Activated naive CD8-positive, alpha-beta T cell (primary cell): Measurements from ENCODE around the gene SENP8.
"Not testable (repeated sequence)": the region's sequence is repeated elsewhere in the genome, so short reads cannot be mapped to it uniquely, and the experiment has no call there.

Experiments used
- H3K27ac Mint-ChIP-seq: one replicate; pipeline ENCODE4 v1.8.0; 2021; ENCODE audit warnings: mixed read lengths
- H3K27me3 Mint-ChIP-seq: one replicate; pipeline ENCODE4 v1.8.0; 2021; ENCODE audit warnings: mixed read lengths
- H3K36me3 Mint-ChIP-seq: one replicate; pipeline ENCODE4 v1.8.0; 2021; ENCODE audit warnings: mixed read lengths
- H3K4me1 Mint-ChIP-seq: one replicate; pipeline ENCODE4 v1.8.0; 2021; ENCODE audit warnings: low read depth, mixed read lengths
- H3K4me3 Mint-ChIP-seq: one replicate; pipeline ENCODE4 v1.8.0; 2021; ENCODE audit warnings: mild to moderate bottlenecking, mixed read lengths
- H3K9me3 Mint-ChIP-seq: one replicate; pipeline ENCODE4 v1.8.0; 2021; ENCODE audit warnings: low read depth, mixed read lengths

SENP8 gene

DNA sequence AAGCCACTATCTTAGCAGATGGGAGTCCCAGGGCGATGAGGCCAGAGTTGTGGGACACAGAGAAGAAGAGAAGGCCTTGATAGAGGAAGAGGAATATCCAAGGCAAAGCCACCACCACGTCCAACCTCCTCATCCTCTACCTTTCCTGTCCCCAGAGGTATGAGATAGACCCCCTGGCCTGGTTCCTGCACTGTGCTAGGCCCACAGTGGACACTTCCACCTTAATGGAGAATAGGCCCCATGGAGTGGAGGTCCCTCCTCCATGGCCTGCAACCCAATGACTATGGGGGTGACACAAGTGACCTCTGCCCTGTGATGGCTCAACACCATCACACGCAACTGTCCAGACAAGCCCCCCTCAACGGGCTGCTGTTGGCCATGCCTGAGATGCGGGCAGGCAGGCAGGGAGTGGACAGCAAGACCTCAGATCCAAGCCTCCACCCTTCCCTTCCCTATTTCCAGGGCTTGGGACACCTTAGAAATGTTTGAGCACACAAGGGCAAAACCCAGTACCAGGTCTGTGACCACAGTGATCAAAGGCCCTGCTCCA is 42.6 kb downstream of the SENP8 start:
- no peaks in the 10 kb centered on the region for H3K9me3 Mint-ChIP-seq
- H3K4me1 Mint-ChIP-seq, result peaks cover 2% of the 10 kb centered on the region
- H3K36me3 Mint-ChIP-seq, result no peaks in the 10 kb centered on the region
- H3K27ac Mint-ChIP-seq, result no peak overlapping the region
- H3K27me3 Mint-ChIP-seq, result no peaks in the 10 kb centered on the region
- H3K4me3 Mint-ChIP-seq, result no peak overlapping the region

DNA sequence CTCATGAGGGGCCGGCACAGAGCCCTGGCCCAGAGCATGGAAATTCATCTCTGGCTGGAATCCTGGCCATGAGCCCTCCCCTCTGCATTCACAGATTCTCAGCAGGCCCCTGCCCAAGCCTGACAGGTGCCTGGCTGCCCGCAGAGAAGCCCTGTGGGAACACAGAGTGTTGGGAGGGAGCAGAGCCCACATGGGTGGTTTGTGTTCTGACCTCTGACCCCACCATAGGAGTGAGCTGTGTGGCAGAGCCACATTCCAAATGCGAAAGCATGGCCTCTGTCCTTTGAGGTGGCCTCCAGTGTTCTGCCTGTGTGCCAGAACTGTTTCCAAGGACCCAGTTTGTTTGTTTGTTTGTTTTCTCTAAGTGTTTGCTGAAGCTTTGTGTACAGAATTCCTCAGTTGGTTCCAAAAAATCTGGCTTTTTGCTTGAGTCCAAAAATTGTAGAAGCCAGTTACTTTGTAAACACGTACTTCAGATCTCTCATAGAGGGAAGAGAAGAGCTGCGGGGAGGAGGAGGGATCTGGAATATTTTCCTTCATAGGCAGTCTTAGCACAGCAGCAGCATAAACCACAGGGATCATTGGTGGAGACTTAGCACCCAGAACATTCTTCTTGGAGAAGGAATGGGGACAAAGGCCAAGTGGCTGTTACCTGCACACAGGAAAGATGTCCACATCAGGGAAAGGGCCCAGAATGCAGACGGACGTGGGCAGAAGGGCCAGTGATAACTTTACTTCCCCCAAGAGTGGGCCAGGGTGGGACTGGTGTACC is 43.3 kb downstream of the SENP8 start:
- no peaks in the 10 kb centered on the region for H3K4me1 Mint-ChIP-seq
- H3K9me3 Mint-ChIP-seq, result no peaks in the 10 kb centered on the region
- H3K4me3 Mint-ChIP-seq, result no peak overlapping the region
- no peaks in the 10 kb centered on the region for H3K27me3 Mint-ChIP-seq
- no peak overlapping the region for H3K27ac Mint-ChIP-seq
- no peaks in the 10 kb centered on the region for H3K36me3 Mint-ChIP-seq

DNA sequence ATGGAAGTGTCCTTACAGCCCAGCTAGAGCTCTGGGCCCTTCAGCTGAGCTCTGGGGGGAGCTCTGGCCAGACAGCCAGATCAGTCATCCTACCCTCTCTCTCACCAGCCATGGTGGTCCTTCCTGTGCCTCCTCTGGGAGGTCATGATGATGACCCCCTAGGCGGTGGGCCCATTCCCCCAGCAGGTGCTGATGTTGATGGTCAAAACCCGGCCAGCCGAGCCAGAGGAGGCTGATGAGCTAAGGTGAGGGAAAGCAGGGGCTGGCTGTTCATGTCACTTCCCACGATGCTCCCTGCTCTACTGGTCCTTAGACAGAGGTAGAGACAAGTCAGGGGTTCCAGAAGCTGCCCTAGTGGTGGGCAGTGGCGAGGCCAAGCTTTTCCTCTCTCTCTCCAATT is 44.4 kb downstream of the SENP8 start:
- Mint-ChIP-seq H3K27ac (no peak overlapping the region), H3K27me3 (no peaks in the 10 kb centered on the region), H3K36me3 (no peaks in the 10 kb centered on the region), H3K4me1 (no peaks in the 10 kb centered on the region), H3K9me3 (no peaks in the 10 kb centered on the region), H3K4me3 (no peak overlapping the region)

DNA sequence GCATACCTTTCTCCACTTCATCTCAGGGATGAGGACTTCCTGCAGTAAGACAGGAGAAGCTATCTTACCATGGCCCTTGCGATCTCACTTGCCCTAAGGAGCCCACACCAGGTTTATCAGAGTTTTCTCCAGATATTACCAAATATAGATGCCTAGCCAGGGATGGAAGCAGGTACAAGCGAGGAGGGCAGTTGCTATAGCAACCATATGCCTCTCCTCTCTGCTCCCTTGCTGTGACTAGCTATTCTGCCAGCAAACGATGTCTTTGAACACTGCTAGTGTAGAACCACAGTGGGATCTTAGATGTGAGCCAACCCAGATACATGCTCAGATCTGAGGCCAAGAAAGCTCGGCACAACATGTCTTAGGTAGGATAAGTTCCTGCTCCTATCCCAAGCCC is 45.5 kb downstream of the SENP8 start:
- H3K36me3 Mint-ChIP-seq, result no peaks in the 10 kb centered on the region
- peaks cover 2% of the 10 kb centered on the region for H3K4me1 Mint-ChIP-seq
- H3K9me3 Mint-ChIP-seq, result no peaks in the 10 kb centered on the region
- H3K4me3 Mint-ChIP-seq, result no peak overlapping the region
- H3K27ac Mint-ChIP-seq, result no peak overlapping the region
- no peaks in the 10 kb centered on the region for H3K27me3 Mint-ChIP-seq

DNA sequence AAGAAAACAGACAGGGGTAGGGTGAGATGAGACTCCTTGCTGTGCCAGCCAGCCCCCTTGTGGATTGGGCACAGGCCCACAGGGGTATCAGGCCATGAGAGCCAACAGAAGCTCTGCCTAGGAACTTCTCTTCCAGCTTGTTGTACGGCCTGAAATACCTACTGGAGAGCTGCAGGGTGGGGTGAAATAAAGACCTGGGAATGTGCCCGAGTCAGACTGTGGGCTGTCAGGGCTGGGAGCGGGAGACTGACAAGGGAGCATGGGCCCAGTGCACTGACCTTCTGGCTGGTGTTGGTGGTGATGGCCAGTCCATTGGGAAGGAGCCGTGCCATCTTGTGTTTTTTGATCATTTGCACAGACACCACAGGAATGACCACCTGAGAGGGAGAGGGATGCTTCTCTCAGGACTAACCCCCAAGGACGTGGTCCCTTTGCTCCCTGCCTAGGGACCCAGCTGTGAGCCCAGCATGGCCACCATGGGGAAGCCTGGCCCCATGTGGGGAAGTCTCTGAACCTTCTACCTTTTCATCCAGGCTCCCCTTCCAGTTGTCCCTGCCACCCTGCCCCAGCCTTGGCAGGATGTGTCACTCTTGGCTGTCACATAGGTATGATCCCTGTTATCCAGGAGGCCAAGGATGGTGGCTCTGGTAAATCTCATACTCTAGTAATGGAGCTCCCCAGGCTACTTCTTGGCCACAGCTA is 48.7 kb downstream of the SENP8 start:
- H3K27me3 Mint-ChIP-seq, result no peaks in the 10 kb centered on the region
- H3K4me3 Mint-ChIP-seq, result no peak overlapping the region
- peaks cover 3% of the 10 kb centered on the region for H3K4me1 Mint-ChIP-seq
- H3K36me3 Mint-ChIP-seq, result no peaks in the 10 kb centered on the region
- no peaks in the 10 kb centered on the region for H3K9me3 Mint-ChIP-seq
- no peak overlapping the region for H3K27ac Mint-ChIP-seq

DNA sequence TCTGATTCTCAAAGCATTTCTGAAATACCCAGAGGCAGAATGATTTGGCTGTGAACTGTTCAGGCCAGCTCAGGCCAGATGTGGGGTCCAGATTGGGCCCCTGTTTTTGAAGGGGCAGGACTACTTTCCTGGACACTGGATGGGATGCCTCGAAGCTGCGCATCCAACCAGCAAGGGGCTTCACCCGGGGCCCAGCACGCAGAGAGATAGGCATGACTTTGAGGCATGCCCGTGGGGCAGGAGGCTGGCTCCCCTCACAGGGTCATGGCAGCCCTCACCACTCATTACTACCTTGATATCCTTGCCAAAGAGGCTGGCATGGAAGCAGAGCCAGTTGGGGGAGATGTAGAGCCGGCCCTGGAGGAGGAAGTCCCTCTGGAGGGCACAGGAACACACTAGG is 49.2 kb downstream of the SENP8 start:
- Mint-ChIP-seq H3K4me3 (no peak overlapping the region), H3K4me1 (peaks cover 3% of the 10 kb centered on the region), H3K9me3 (no peaks in the 10 kb centered on the region), H3K27me3 (no peaks in the 10 kb centered on the region), H3K36me3 (no peaks in the 10 kb centered on the region), H3K27ac (no peak overlapping the region)

DNA sequence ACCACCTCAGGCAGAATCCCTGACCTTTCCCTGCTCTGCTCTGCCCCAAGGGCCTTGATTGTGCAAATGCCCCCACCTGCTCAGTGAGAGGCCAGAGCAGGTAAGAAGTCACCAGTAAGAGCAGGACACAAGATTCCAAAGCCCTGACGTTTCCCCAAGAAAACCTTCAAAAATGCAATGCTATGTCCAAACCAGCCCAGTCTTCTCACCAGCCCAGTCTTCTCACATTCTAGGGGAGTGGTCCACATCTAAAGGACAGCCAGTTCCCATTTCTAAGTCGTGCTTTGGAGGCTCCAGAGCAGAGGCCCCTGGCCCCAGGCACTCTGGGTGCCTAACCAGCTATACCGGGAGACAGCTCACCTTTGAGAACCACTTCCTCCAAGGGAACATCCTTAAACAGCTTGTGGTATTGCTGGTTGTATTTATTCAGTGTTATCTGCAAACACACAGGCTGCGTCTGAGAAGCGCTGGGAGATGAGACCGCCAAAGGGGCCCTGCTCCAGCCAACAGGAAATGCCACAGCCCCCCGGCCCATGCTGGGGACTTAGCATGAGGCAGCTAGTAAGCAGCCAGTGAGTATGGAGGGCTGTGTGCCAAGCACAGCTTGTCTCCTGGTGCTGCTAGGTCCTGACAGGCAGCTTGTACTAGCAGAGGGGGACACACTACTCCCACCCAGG is 50.1 kb downstream of the SENP8 start:
- Mint-ChIP-seq H3K27ac (no peak overlapping the region), H3K4me3 (no peak overlapping the region), H3K9me3 (no peaks in the 10 kb centered on the region), H3K27me3 (no peaks in the 10 kb centered on the region), H3K4me1 (peaks cover 3% of the 10 kb centered on the region), H3K36me3 (no peaks in the 10 kb centered on the region)

DNA sequence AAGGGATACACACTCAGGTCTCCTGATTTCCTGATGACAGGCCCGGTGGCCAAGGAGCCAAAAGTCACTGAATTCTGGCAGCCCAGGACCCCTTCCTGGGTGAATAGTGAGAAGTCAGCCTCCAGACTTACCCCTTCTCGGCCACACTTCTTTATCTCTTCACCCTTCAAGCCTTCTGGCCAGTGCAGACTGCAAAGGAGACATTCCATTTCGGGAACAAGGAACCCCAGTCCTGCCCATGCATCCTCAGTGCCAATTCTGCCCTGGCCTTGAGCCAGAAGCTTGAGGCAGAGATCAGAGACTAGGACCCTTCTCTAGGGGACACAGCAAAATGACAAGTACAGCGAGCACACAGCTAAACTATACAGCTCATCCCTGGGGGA is 50.6 kb downstream of the SENP8 start:
- H3K27ac Mint-ChIP-seq, result no peak overlapping the region
- peaks cover 3% of the 10 kb centered on the region for H3K4me1 Mint-ChIP-seq
- no peak overlapping the region for H3K4me3 Mint-ChIP-seq
- no peaks in the 10 kb centered on the region for H3K36me3 Mint-ChIP-seq
- H3K27me3 Mint-ChIP-seq, result no peaks in the 10 kb centered on the region
- H3K9me3 Mint-ChIP-seq, result no peaks in the 10 kb centered on the region

DNA sequence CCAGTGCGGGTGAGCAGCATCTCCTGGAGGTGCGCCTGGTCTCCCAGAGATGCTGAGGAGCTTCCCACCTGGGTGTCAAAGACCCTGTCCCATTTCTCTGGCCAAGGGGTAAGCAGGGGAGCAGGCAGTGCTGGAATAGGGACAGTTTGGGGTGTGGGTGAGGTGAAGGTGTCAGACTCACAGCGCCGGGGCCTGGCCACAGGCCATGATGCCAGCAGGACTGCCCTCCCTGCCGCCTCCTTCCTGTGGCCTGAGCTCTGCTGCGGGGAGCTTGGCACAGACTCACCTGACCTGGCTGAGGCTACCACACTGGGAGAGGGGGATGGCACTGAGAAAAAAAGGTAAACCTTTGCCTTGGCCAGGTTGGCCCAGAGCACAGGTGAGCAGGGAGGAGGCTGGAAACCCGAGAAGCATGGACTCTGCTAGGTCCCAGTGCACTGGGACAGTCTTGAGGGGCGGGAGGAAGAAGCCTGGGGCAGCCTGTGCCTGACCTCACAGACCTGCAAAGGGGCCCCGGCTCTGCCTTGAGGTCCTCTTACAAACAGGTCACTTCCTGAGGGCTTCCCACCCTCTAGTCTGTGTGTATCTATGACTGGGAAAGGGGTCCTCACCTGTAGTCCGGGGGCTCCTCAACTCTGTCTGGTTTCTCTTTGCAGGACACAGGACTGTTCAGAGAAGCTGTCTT is 51.2 kb downstream of the SENP8 start:
- no peak overlapping the region for H3K27ac Mint-ChIP-seq

DNA sequence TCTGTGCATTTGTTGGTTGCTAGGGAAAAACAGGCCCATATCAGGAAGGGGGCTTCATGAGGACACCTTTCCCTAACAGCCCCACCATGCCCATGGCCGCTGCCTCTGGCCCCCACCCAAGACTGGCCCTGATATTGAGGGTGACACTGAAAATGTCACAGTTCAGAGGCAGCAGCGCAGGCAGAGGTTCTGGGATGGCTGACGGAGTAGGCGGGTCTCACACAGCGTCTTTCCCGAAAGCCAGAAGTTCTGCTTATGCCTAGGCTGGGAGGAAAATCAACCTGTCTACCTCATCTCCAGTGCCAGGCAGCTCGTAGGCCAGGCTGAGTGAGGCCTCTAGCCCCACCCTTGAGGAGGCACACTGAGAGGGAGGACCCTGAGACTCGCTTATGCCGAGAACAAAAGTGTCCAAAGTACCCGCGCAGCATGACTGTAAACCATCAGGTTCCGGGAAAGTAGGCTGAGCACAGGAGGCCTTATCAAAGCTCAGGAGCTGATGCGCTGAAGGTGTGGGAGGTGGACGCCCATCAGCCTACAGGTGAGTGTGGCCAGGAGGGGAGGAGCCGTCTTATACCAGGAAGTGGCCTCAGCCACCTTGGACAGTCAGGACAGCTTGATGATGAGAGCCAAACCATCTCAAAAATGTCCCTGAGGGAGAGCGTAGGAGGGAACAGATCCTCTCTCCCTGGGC is 51.9 kb downstream of the SENP8 start:
- no peaks in the 10 kb centered on the region for H3K27me3 Mint-ChIP-seq
- H3K27ac Mint-ChIP-seq, result no peak overlapping the region
- no peaks in the 10 kb centered on the region for H3K9me3 Mint-ChIP-seq
- no peak overlapping the region for H3K4me3 Mint-ChIP-seq
- no peaks in the 10 kb centered on the region for H3K36me3 Mint-ChIP-seq
- H3K4me1 Mint-ChIP-seq, result peaks cover 3% of the 10 kb centered on the region

More for the DNA sequence above, 51.2 kb downstream of the SENP8 start:
- Mint-ChIP-seq H3K4me1 (peaks cover 3% of the 10 kb centered on the region), H3K36me3 (no peaks in the 10 kb centered on the region), H3K9me3 (no peaks in the 10 kb centered on the region), H3K27me3 (no peaks in the 10 kb centered on the region), H3K4me3 (no peak overlapping the region)

DNA sequence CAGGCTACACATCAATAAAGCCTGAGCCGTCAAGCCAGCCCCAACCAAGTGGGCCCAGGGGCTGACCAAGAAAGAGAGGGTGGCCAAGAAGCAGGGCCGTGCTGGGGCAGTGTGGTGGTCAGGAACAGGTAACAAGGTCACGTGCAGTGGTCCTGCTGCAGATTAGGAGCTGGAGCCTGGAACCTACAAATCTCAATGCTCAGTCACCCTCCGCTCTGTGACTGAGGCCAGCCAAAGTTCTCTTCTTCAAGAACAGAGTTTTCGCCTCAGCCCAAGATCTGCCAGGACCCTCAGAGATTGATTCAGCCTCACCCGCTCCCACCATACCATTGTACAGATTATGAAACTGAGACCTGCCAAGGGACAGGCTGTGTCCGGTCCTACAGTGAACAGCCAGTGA is 52.5 kb downstream of the SENP8 start:
- no peak overlapping the region for H3K4me3 Mint-ChIP-seq
- no peak overlapping the region for H3K27ac Mint-ChIP-seq
- no peaks in the 10 kb centered on the region for H3K36me3 Mint-ChIP-seq
- H3K4me1 Mint-ChIP-seq, result peaks cover 3% of the 10 kb centered on the region
- H3K9me3 Mint-ChIP-seq, result no peaks in the 10 kb centered on the region
- H3K27me3 Mint-ChIP-seq, result no peaks in the 10 kb centered on the region

DNA sequence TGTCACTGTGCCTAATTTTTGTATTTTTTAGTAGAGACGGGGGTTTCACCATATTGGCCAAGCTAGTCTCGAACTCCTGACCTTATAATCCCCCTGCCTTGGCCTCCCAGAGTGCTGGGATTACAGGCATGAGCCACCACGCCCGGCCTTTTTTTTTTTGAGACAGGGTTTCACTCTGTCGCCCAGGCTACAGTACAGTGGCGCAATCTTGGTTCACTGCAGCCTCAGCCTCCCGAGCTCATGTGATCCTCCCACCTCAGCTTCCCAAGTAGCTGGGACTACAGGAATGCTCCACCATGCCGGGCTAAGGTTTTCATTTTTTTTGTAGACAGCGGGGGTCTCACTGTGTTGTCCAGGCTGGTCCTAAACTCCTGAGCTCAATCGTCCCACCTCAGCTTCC is 53.8 kb downstream of the SENP8 start:
- not testable (repeated sequence) for H3K27me3 Mint-ChIP-seq, H3K36me3 Mint-ChIP-seq, H3K9me3 Mint-ChIP-seq, H3K27ac Mint-ChIP-seq, H3K4me1 Mint-ChIP-seq, H3K4me3 Mint-ChIP-seq

DNA sequence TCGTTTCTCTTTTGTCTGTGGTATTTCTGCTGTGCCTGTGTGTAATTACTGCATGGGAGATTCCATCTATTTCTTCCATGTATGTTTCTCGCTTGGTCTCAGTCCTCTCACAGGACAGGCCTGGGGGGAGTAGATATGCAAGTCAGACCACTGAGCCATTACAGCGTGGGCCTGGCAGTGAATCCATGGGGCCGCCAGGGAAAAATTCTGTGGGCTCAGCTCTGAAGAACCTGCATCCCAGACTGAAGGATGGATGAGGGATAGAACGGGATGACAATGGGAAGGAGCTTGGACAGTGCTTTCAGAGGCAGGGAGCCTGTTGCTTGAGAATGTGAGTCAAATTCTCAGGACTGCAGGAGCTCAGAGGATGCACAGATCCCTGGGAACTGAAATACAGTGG is 54.6 kb downstream of the SENP8 start:
- H3K27ac Mint-ChIP-seq, result no peak overlapping the region
- peaks cover 3% of the 10 kb centered on the region for H3K4me1 Mint-ChIP-seq
- H3K27me3 Mint-ChIP-seq, result no peaks in the 10 kb centered on the region
- no peaks in the 10 kb centered on the region for H3K9me3 Mint-ChIP-seq
- H3K36me3 Mint-ChIP-seq, result no peaks in the 10 kb centered on the region
- no peak overlapping the region for H3K4me3 Mint-ChIP-seq

DNA sequence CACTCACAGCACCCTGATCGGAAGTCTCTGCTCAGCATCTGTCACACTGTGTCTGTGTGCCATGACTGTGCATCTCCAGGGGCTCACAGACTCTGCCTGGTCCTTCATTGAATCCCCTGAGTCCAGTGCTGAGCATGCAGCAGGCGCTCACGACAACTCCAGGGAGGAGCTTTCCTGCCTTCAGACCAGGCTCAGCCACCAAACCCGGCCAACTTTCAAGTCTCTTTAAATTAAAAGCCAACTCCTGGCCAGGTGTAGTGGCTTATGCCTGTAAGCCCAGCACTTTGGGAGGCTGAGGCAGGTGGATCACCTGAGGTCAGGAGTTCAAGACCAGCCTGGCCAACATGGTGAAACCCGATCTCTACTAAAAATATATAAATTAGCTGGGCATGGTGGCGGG is 55.2 kb downstream of the SENP8 start:
- no peaks in the 10 kb centered on the region for H3K36me3 Mint-ChIP-seq
- no peak overlapping the region for H3K27ac Mint-ChIP-seq
- H3K4me3 Mint-ChIP-seq, result no peak overlapping the region
- peaks cover 2% of the 10 kb centered on the region for H3K4me1 Mint-ChIP-seq
- H3K27me3 Mint-ChIP-seq, result no peaks in the 10 kb centered on the region
- no peaks in the 10 kb centered on the region for H3K9me3 Mint-ChIP-seq
